Caco-2 (cell line): ENCODE results near the gene PLSCR1. TPM values are rescaled to one million over a fixed set of nuclear protein-coding genes. Genes with fewer than 3 reads are reported as not detected.

Source experiments
- BruUV-seq: library from RNA; stranded (reverse); fragments of 400-500 nt; replicated peaks from 2 replicates; lab custom pipeline; 2021; lab: Mats Ljungman, UMichigan
- CTCF ChIA-PET: fragments of 300-600 bp; sonication (Branson Sonifier 250); formaldehyde crosslinking; loops from one replicate; lab custom pipeline; 2022; ENCODE audit warnings: antibody characterized with exemption; lab: Charles Lee
- POLR2A ChIA-PET: fragments of 300-600 bp; sonication (Branson Sonifier 250); formaldehyde crosslinking; loops from one replicate; lab custom pipeline; 2022; ENCODE audit warnings: antibody characterized with exemption; lab: Charles Lee
- DNase-seq, 2 experiments: peaks; one replicate each; pipeline versions ENCODE4 v3.0.0 to v3.0.0-alpha.2; 2020 to 2022
- H3K27me3 ChIP-seq: replicated peaks from 2 replicates; pipeline ENCODE4 v1.6.0; 2011; ENCODE audit warnings: low read length; ENCODE audit not compliant: control insufficient read depth, insufficient read depth
- H3K36me3 ChIP-seq: 2 replicates; pipeline ENCODE4 v1.5.1; 2011; ENCODE audit warnings: low read length; ENCODE audit not compliant: control insufficient read depth, insufficient read depth
- H3K4me1 ChIP-seq: fragments of 250-450 bp; sonication (Bioruptor Pico); 2 replicates; pipeline ENCODE4 v1.5.1; 2020; ENCODE audit warnings: mild to moderate bottlenecking
- H3K4me3 ChIP-seq: 2 replicates; pipeline ENCODE4 v1.5.1; 2011; ENCODE audit warnings: low read depth, mild to moderate bottlenecking, control low read depth, low read length
- H3K9me3 ChIP-seq: fragments of 250-450 bp; sonication (Bioruptor Pico); 2 replicates; pipeline ENCODE4 v1.5.1; 2020; ENCODE audit warnings: mild to moderate bottlenecking, moderate library complexity
- H3K27ac Mint-ChIP-seq: one replicate; pipeline ENCODE4 v1.8.0; 2022; ENCODE audit warnings: mixed read lengths; ENCODE audit not compliant: unreplicated experiment
- H3K27me3 Mint-ChIP-seq: one replicate; pipeline ENCODE4 v1.8.0; 2022; ENCODE audit warnings: mixed read lengths; ENCODE audit not compliant: insufficient read depth, unreplicated experiment
- H3K36me3 Mint-ChIP-seq: one replicate; pipeline ENCODE4 v1.8.0; 2022; ENCODE audit warnings: mild to moderate bottlenecking, mixed read lengths; ENCODE audit not compliant: insufficient read depth, unreplicated experiment
- H3K4me1 Mint-ChIP-seq: one replicate; pipeline ENCODE4 v1.8.0; 2022; ENCODE audit warnings: low read depth, mixed read lengths; ENCODE audit not compliant: unreplicated experiment
- H3K4me3 Mint-ChIP-seq: one replicate; pipeline ENCODE4 v1.8.0; 2022; ENCODE audit warnings: mild to moderate bottlenecking, moderate library complexity, mixed read lengths; ENCODE audit not compliant: unreplicated experiment
- H3K9me3 Mint-ChIP-seq: one replicate; pipeline ENCODE4 v1.8.0; 2022; ENCODE audit warnings: mixed read lengths; ENCODE audit not compliant: unreplicated experiment
- intact Hi-C: fragments of 100-400 bp; cut with micrococcal nuclease; formaldehyde crosslinking; loops from one replicate; pipeline ENCODE4 v1.10.0; 2022; ENCODE audit not compliant: unreplicated experiment
- total RNA-seq: library from RNA; stranded (reverse); gene quantifications from 2 replicates; pipeline ENCODE4 v1.2.3, GENCODE V29; 2022
- TF ChIP-seq, protein P1 (sequence below), 2 experiments: fragments of 200-600 bp in 1 of 2; IDR thresholded peaks; 1 replicate in 1 of 2; 2 replicates in 1 of 2; pipeline versions ENCODE4 v1.5.1 to v1.8.0; 2011 to 2022; ENCODE audit warnings: antibody characterized with exemption in 1 of 2, control low read depth in 1 of 2, inconsistent platforms in 1 of 2, low read depth in 1 of 2, low read length in 1 of 2, mild to moderate bottlenecking in 1 of 2, moderate library complexity in 1 of 2; ENCODE audit not compliant: insufficient read depth in 1 of 2, severe bottlenecking in 1 of 2, unreplicated experiment in 1 of 2

Gene PLSCR1
- total RNA-seq, 1 experiment from 2014 or later, result 116 TPM

DNA sequence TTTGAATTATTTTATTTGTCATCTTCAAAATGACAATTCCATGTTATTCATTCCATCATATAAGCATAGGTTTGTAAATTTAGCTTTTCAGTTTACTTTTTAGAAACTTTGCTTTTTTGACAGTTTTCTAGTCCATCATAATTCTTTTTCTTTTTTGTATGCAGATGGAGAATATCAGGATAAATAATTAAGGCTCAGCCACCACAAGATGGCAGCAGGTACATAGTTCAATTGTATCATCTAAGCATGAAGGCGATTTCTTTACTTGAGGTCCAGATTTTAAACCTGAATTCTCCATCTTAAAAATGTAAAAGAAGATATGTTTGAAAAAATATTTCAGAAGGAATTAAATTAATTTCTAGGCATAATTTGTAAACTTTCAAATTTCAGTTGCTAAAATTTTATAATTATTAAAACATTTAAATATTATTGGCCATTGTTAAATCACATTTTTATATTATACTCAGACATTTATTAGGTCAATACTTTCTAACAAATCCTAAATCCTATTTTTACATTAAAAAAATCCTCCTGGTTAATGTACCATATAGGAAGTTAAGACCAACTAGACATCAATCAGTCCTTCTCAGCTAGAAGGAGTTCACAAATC lies 45.6 kb upstream of the PLSCR1 start:
- CTCF ChIA-PET, result no interaction called here
- intact Hi-C loops, result loop anchor here (1.0 kb wide), 1 partner anchor 50 kb away; no protein-coding TSS in a partner anchor

DNA sequence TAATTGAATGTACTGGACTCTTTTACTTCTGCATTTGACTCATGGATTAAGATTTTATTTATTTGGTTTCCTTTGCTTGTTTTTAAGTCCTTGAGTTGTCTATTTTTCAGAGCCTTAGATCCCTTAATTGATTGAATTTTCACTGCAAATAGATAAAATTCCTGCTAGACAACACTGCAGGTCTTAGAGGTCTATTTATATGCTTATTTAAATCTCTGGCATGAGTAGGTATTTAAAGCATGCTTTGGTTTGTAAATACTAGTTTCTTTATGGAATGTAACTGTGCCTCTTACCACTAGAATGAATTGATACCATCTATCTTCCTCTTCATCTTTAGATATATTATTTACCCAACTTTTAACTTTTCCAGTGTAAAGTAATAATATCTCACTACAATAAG lies 40.7 kb upstream of the PLSCR1 start:
- intact Hi-C loops, result no loop called here
- TF ChIP-seq, protein P1, sequence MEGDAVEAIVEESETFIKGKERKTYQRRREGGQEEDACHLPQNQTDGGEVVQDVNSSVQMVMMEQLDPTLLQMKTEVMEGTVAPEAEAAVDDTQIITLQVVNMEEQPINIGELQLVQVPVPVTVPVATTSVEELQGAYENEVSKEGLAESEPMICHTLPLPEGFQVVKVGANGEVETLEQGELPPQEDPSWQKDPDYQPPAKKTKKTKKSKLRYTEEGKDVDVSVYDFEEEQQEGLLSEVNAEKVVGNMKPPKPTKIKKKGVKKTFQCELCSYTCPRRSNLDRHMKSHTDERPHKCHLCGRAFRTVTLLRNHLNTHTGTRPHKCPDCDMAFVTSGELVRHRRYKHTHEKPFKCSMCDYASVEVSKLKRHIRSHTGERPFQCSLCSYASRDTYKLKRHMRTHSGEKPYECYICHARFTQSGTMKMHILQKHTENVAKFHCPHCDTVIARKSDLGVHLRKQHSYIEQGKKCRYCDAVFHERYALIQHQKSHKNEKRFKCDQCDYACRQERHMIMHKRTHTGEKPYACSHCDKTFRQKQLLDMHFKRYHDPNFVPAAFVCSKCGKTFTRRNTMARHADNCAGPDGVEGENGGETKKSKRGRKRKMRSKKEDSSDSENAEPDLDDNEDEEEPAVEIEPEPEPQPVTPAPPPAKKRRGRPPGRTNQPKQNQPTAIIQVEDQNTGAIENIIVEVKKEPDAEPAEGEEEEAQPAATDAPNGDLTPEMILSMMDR (IDR thresholded peaks at IDR 0.05; ENCODE audit: insufficient read depth in 1 of 2, low read depth in 1 of 2, low read length in 1 of 2, severe bottlenecking in 1 of 2, unreplicated experiment in 1 of 2), result no peak
- DNase-seq, result no peak
- Histone ChIP-seq H3K4me3 (no peak overlapping the region), H3K9me3 (peaks cover 9% of the 10 kb centered on the region), H3K27me3 (no peaks in the 10 kb centered on the region), H3K36me3 (no peaks in the 10 kb centered on the region), H3K4me1 (peaks cover 27% of the 10 kb centered on the region)
- Mint-ChIP-seq H3K27ac (no peak overlapping the region), H3K4me1 (peaks cover 27% of the 10 kb centered on the region), H3K27me3 (no peaks in the 10 kb centered on the region), H3K4me3 (no peak overlapping the region), H3K9me3 (no peaks in the 10 kb centered on the region), H3K36me3 (no peaks in the 10 kb centered on the region)
- no TSS peak for BruUV-seq
- CTCF ChIA-PET, result no interaction called here
- POLR2A ChIA-PET, result no interaction called here

More for the DNA sequence above, 45.6 kb upstream of the PLSCR1 start:
- Mint-ChIP-seq H3K4me1 (no peaks in the 10 kb centered on the region), H3K36me3 (no peaks in the 10 kb centered on the region), H3K27me3 (no peaks in the 10 kb centered on the region), H3K27ac (no peak overlapping the region), H3K9me3 (no peaks in the 10 kb centered on the region), H3K4me3 (no peak overlapping the region)
- H3K36me3 ChIP-seq, result no peaks in the 10 kb centered on the region
- H3K4me3 ChIP-seq, result no peak overlapping the region
- DNase-seq, result peak in 1 of 2 experiments; percentile 39
- no TSS peak for BruUV-seq
- POLR2A ChIA-PET, result no interaction called here
- H3K4me1 ChIP-seq, result 0 out of 2 replicates have a peak, but pooled peaks cover 2% of the 10 kb centered on the region
- no peaks in the 10 kb centered on the region for H3K27me3 ChIP-seq
- no peaks in the 10 kb centered on the region for H3K9me3 ChIP-seq
- TF ChIP-seq, protein P1 (IDR thresholded peaks at IDR 0.05; ENCODE audit: insufficient read depth in 1 of 2, low read depth in 1 of 2, low read length in 1 of 2, severe bottlenecking in 1 of 2, unreplicated experiment in 1 of 2), result peak; percentile 34 to 45

DNA sequence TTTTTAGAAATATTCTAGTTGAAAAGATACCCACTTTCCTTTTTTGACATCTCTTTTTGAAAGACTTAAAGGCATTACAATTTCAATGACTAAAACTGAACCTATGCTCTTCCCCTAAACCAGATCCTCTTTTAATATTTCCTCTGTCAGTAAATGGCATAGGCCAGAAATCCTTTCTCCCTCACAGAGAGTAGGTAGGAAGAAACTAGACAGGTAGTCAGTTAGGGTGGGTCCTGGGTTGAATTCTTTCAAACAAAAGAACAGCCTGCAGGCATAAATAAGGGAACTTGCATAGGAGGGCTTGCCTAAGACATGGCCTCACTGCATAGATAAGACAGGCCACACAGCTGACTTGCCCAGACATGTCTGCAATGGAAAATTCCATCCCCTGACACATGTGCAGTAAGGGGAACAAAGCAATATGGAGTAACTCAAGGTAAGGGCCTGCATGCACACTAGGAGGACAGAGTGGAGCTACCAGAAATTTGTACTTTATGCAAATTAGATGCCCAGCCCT lies 37.6 kb upstream of the PLSCR1 start:
- Mint-ChIP-seq H3K27ac (peak overlapping the region; percentile 90), H3K9me3 (no peaks in the 10 kb centered on the region), H3K27me3 (no peaks in the 10 kb centered on the region), H3K36me3 (no peaks in the 10 kb centered on the region), H3K4me3 (no peak overlapping the region), H3K4me1 (peaks cover 31% of the 10 kb centered on the region)
- POLR2A ChIA-PET, result interaction anchor here (1.9 kb wide), 1 partner anchor 37 kb away, joined by 8 read pairs; the partner anchor contains the start of gene PLSCR1
- Histone ChIP-seq H3K36me3 (no peaks in the 10 kb centered on the region), H3K27me3 (no peaks in the 10 kb centered on the region), H3K4me3 (no peak overlapping the region), H3K9me3 (peaks cover 9% of the 10 kb centered on the region), H3K4me1 (peaks cover 31% of the 10 kb centered on the region)
- TF ChIP-seq, protein P1 (IDR thresholded peaks at IDR 0.05; ENCODE audit: insufficient read depth in 1 of 2, low read depth in 1 of 2, low read length in 1 of 2, severe bottlenecking in 1 of 2, unreplicated experiment in 1 of 2), result no peak
- CTCF ChIA-PET, result interaction anchor here (0.5 kb wide), 1 partner anchor 72 kb away, joined by 3 read pairs; no protein-coding TSS in a partner anchor
- intact Hi-C loops, result loop anchor here (1.0 to 2.0 kb wide), 2 partner anchors 38 to 45 kb away; partner anchors contain the start of gene PLSCR1
- BruUV-seq, result no TSS peak
- peak; percentile 77 to 81 for DNase-seq
